Measurements from ENCODE around the gene AGAP1. TPM values are rescaled to one million over a fixed set of nuclear protein-coding genes. Genes with fewer than 3 reads are reported as not detected.

AGAP1 gene
- total RNA-seq, 2 donors from 2014 or later, result 32.8 to 34.7 TPM

DNA sequence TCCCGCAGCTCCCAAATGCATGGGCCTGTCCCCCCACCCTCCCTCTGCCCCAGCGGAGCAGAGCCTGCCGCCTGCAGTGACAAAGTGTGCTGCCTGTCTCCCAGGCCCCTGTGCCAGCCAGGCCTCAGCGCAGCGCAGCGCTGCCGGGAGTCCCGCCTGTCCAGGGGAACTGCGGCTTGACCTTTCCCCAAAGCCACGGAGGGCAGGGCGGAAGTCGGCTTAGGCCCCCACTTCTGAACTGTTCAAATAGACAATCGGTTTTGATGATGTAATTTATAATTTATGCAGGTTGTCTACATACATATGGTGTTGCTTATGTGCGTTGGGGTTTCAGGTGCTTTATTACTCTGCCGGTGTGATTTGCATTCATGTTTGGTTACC is 667.2 kb downstream of the AGAP1 start:
- H3K4me3 Mint-ChIP-seq, result no peak overlapping the region
- H3K4me1 Mint-ChIP-seq, result peaks cover 9% of the 10 kb centered on the region
- 87 to 88% methylated on average over 10 to 15 of the region's 15 CpGs for WGBS, 2 experiments (ENCODE audit: insufficient coverage in 1 of 2, insufficient read length in 1 of 2)
- H3K27ac ChIP-seq (ENCODE audit: low read depth, low read length), result no peak overlapping the region
- H3K36me3 Mint-ChIP-seq (ENCODE audit: low read depth), result no peaks in the 10 kb centered on the region
- no peak for DNase-seq
- peaks cover 100% of the 10 kb centered on the region for H3K27me3 ChIP-seq (ENCODE audit: control insufficient read depth, insufficient read depth, low read length, poor library complexity, severe bottlenecking)
- H3K9me3 ChIP-seq (ENCODE audit: control insufficient read depth, low read length), result no peaks in the 10 kb centered on the region
- no peak overlapping the region for H3K27ac Mint-ChIP-seq
- TF ChIP-seq, protein P1, sequence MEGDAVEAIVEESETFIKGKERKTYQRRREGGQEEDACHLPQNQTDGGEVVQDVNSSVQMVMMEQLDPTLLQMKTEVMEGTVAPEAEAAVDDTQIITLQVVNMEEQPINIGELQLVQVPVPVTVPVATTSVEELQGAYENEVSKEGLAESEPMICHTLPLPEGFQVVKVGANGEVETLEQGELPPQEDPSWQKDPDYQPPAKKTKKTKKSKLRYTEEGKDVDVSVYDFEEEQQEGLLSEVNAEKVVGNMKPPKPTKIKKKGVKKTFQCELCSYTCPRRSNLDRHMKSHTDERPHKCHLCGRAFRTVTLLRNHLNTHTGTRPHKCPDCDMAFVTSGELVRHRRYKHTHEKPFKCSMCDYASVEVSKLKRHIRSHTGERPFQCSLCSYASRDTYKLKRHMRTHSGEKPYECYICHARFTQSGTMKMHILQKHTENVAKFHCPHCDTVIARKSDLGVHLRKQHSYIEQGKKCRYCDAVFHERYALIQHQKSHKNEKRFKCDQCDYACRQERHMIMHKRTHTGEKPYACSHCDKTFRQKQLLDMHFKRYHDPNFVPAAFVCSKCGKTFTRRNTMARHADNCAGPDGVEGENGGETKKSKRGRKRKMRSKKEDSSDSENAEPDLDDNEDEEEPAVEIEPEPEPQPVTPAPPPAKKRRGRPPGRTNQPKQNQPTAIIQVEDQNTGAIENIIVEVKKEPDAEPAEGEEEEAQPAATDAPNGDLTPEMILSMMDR (conservative IDR thresholded peaks at IDR 0.05), result no peak
- H3K4me3 ChIP-seq (ENCODE audit: low read length), result no peak overlapping the region
- no peaks in the 10 kb centered on the region for H3K9me3 Mint-ChIP-seq
- no peaks in the 10 kb centered on the region for H3K36me3 ChIP-seq (ENCODE audit: control insufficient read depth, insufficient read depth, low read length)
- peaks cover 4% of the 10 kb centered on the region for H3K4me1 ChIP-seq (ENCODE audit: control insufficient read depth, insufficient read depth, low read length)
- H3K9ac ChIP-seq (ENCODE audit: extremely low read depth, low read length, poor library complexity, severe bottlenecking), result no peak overlapping the region
- peaks cover 94% of the 10 kb centered on the region for H3K27me3 Mint-ChIP-seq (ENCODE audit: insufficient read depth)

GRCh38 chr2:236161531-236161930 is 667.7 kb downstream of the AGAP1 start:
- no peak overlapping the region for H3K27ac ChIP-seq (ENCODE audit: low read depth, low read length)
- H3K4me3 ChIP-seq (ENCODE audit: low read length), result no peak overlapping the region
- Mint-ChIP-seq H3K9me3 (no peaks in the 10 kb centered on the region), H3K4me1 (peaks cover 14% of the 10 kb centered on the region), H3K27me3 (ENCODE audit: insufficient read depth) (peaks cover 94% of the 10 kb centered on the region), H3K4me3 (no peak overlapping the region), H3K27ac (no peak overlapping the region), H3K36me3 (ENCODE audit: low read depth) (no peaks in the 10 kb centered on the region)
- H3K36me3 ChIP-seq (ENCODE audit: control insufficient read depth, insufficient read depth, low read length), result no peaks in the 10 kb centered on the region
- DNase-seq, result peak; percentile 48
- H3K9me3 ChIP-seq (ENCODE audit: control insufficient read depth, low read length), result no peaks in the 10 kb centered on the region
- H3K9ac ChIP-seq (ENCODE audit: extremely low read depth, low read length, poor library complexity, severe bottlenecking), result no peak overlapping the region
- TF ChIP-seq, protein P1 (conservative IDR thresholded peaks at IDR 0.05), result no peak
- WGBS, 2 experiments (ENCODE audit: insufficient coverage in 1 of 2, insufficient read length in 1 of 2), result 85 to 89% methylated on average over 5 to 12 of the region's 12 CpGs
- H3K27me3 ChIP-seq (ENCODE audit: control insufficient read depth, insufficient read depth, low read length, poor library complexity, severe bottlenecking), result peaks cover 100% of the 10 kb centered on the region
- H3K4me1 ChIP-seq (ENCODE audit: control insufficient read depth, insufficient read depth, low read length), result peaks cover 4% of the 10 kb centered on the region

DNA sequence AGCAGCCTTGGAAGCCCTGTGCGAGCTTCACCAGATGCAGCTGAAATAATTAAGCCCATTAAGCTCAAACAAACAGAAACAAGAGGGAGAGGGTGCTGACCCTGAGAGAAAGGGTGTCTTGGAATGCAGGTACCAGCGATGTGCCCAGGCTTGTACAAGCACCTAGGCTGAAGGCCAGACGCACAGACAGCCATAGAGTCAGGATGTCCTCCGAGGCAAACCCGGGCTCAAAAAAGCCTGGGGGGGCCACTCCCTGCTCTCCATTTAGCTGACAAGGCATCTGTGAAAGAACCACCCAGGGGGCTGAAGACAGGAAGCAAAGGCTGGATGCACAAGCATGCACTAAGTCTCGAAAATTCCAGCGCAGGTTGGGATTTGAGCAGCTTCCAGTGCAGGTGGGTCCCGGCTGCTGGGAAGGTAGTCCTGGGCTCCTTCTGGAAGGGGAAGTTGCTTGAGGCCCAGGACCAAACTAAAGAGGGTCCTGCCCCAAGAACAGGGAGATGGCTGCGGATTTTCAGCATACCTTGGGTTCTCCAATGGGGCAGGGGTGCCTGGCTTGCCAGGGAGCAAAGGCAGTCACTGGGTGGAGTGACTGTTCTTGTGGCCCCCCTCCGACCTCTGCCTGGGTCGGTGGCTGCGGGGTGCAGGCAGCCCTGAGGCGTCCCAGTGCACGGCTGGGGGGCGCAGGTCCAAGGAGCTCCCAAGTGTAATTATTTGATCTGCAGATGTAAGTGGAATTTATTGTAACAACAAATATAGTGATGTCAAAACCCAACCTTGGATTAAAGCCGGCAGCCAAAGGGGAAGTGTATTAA is 668.4 kb downstream of the AGAP1 start:
- H3K9me3 Mint-ChIP-seq, result no peaks in the 10 kb centered on the region
- 73 to 74% methylated on average over 14 to 16 of the region's 16 CpGs for WGBS, 2 experiments (ENCODE audit: insufficient coverage in 1 of 2, insufficient read length in 1 of 2)
- DNase-seq, result no peak
- H3K4me1 ChIP-seq (ENCODE audit: control insufficient read depth, insufficient read depth, low read length), result peaks cover 4% of the 10 kb centered on the region
- TF ChIP-seq, protein P1 (conservative IDR thresholded peaks at IDR 0.05), result no peak
- H3K4me3 Mint-ChIP-seq, result no peak overlapping the region
- H3K9ac ChIP-seq (ENCODE audit: extremely low read depth, low read length, poor library complexity, severe bottlenecking), result no peak overlapping the region
- H3K27ac ChIP-seq (ENCODE audit: low read depth, low read length), result no peak overlapping the region
- H3K36me3 Mint-ChIP-seq (ENCODE audit: low read depth), result no peaks in the 10 kb centered on the region
- no peak overlapping the region for H3K27ac Mint-ChIP-seq
- no peak overlapping the region for H3K4me3 ChIP-seq (ENCODE audit: low read length)
- peaks cover 18% of the 10 kb centered on the region for H3K4me1 Mint-ChIP-seq
- no peaks in the 10 kb centered on the region for H3K36me3 ChIP-seq (ENCODE audit: control insufficient read depth, insufficient read depth, low read length)
- H3K9me3 ChIP-seq (ENCODE audit: control insufficient read depth, low read length), result no peaks in the 10 kb centered on the region
- H3K27me3 Mint-ChIP-seq (ENCODE audit: insufficient read depth), result peaks cover 93% of the 10 kb centered on the region
- H3K27me3 ChIP-seq (ENCODE audit: control insufficient read depth, insufficient read depth, low read length, poor library complexity, severe bottlenecking), result peaks cover 100% of the 10 kb centered on the region

All from endodermal cell (in vitro differentiated cells).